K562 (cell line): ENCODE results near the gene MTCH2. TPM values are rescaled to one million over a fixed set of nuclear protein-coding genes. Genes with fewer than 3 reads are reported as not detected.

ENCODE experiments used
- ARID2 ChIP-seq: fragments of 450-650 bp; IDR thresholded peaks from 2 replicates; pipeline ENCODE4 v1.6.1; 2017; ENCODE audit warnings: antibody characterized with exemption, mild to moderate bottlenecking
- CBX8 ChIP-seq: fragments of 200-600 bp; sonication (generic); IDR thresholded peaks from 2 replicates; pipeline ENCODE4 v1.6.1; 2012; ENCODE audit warnings: borderline replicate concordance, mixed run types, low read depth, mild to moderate bottlenecking, moderate library complexity, mixed read lengths, low read length, control low read depth, inconsistent platforms; ENCODE audit not compliant: poor library complexity, severe bottlenecking; ENCODE audit errors: extremely low read depth
- CHCHD3 ChIP-seq: fragments of 250-450 bp; sonication (Bioruptor Pico); IDR thresholded peaks from 2 replicates; pipeline ENCODE4 v2.1.2; 2022; ENCODE audit warnings: mild to moderate bottlenecking
- CREB1 ChIP-seq, 2 experiments: sonication (generic) in 1 of 2; formaldehyde crosslinking in 1 of 2; IDR thresholded peaks; 2 replicates each; pipeline versions ENCODE4 v1.6.1 to v1.8.0; 2012 to 2022; ENCODE audit warnings: inconsistent platforms in 1 of 2, mild to moderate bottlenecking in 1 of 2, missing genetic modification reagents in 1 of 2, moderate library complexity in 1 of 2
- KDM2B ChIP-seq: fragments of 250-450 bp; sonication (Bioruptor Pico); IDR thresholded peaks from 2 replicates; pipeline ENCODE4 v1.8.0; 2021; ENCODE audit warnings: mild to moderate bottlenecking, moderate library complexity
- MTF1 ChIP-seq: fragments of 250-450 bp; sonication (Bioruptor Pico); IDR thresholded peaks from 2 replicates; pipeline ENCODE4 v1.9.0; 2021; ENCODE audit warnings: moderate library complexity, mild to moderate bottlenecking, inconsistent platforms, borderline replicate concordance
- MXI1 ChIP-seq: IDR thresholded peaks from 2 replicates; pipeline ENCODE4 v1.6.1; 2011; ENCODE audit warnings: low read depth, mild to moderate bottlenecking, improper control_type of control experiment, low read length
- NFYB ChIP-seq: IDR thresholded peaks from 2 replicates; pipeline ENCODE4 v1.6.1; 2011; ENCODE audit warnings: mild to moderate bottlenecking, moderate library complexity; ENCODE audit not compliant: insufficient read length; ENCODE audit errors: extremely low read depth
- POLR3G ChIP-seq: IDR thresholded peaks from 2 replicates; pipeline ENCODE4 v1.6.1; 2011; ENCODE audit not compliant: insufficient read length, insufficient replicate concordance; ENCODE audit errors: extremely low read depth
- POU5F1 ChIP-seq: fragments of 150-350 bp; IDR thresholded peaks from 2 replicates; pipeline ENCODE4 v1.6.1; 2014; ENCODE audit warnings: borderline replicate concordance, low read length, low read depth, mild to moderate bottlenecking; ENCODE audit not compliant: partially characterized antibody
- RAD51 ChIP-seq: fragments of 450-650 bp; IDR thresholded peaks from 2 replicates; pipeline ENCODE4 v1.7.1; 2016; ENCODE audit warnings: low read depth, mild to moderate bottlenecking, borderline replicate concordance
- SLC30A9 ChIP-seq: fragments of 250-450 bp; sonication (Bioruptor Pico); IDR thresholded peaks from 2 replicates; pipeline ENCODE4 v1.8.0; 2022; ENCODE audit warnings: mild to moderate bottlenecking, moderate library complexity
- SP1 ChIP-seq: sonication (generic); formaldehyde crosslinking; IDR thresholded peaks from 2 replicates; pipeline ENCODE4 v1.8.1; 2022; ENCODE audit warnings: mild to moderate bottlenecking, missing genetic modification reagents
- SRF ChIP-seq, 2 experiments: fragments of 250-450, 450-650 bp in 1 of 2; sonication (Bioruptor Pico) in 1 of 2; sonication (generic) in 1 of 2; formaldehyde crosslinking; IDR thresholded peaks; 2 replicates each; pipeline versions ENCODE4 v1.5.0 to v1.5.1; 2020 to 2022; ENCODE audit warnings: mild to moderate bottlenecking in 1 of 2, missing genetic modification reagents in 1 of 2
- SUPT5H ChIP-seq: fragments of 450-650 bp; IDR thresholded peaks from 2 replicates; pipeline ENCODE4 v1.6.1; 2016
- ZBTB17 ChIP-seq: fragments of 450-650 bp; formaldehyde crosslinking; IDR thresholded peaks from 2 replicates; pipeline ENCODE4 v1.4.0; 2020; ENCODE audit warnings: mild to moderate bottlenecking
- ZC3H8 ChIP-seq: fragments of 450-650 bp; IDR thresholded peaks from 2 replicates; pipeline ENCODE4 v1.6.1; 2017
- ZNF184 ChIP-seq: sonication (generic); formaldehyde crosslinking; IDR thresholded peaks from 2 replicates; pipeline ENCODE4 v1.5.0; 2020; ENCODE audit warnings: missing genetic modification reagents
- ZNF282 ChIP-seq: sonication (generic); formaldehyde crosslinking; IDR thresholded peaks from 2 replicates; pipeline ENCODE4 v1.8.1; 2023; ENCODE audit warnings: missing genetic modification reagents
- ZNF644 ChIP-seq: fragments of 200-800 bp; sonication (Bioruptor generic); IDR thresholded peaks from 2 replicates; pipeline ENCODE4 v1.6.1; 2016; ENCODE audit warnings: low read depth, missing genetic modification characterization, missing compliant biosample characterization
- ZNF77 ChIP-seq: fragments of 250-450 bp; sonication (Bioruptor Pico); IDR thresholded peaks from 2 replicates; pipeline ENCODE4 v1.5.0; 2020
- polyA plus RNA-seq, 8 experiments: library from polyadenylated mRNA; depleted of rRNA in 4 of 8; stranded (reverse) in 5 of 8; unstranded in 3 of 8; fragments of >200 nt; fragmentation: Nextera tagmentation in 2 of 8; fragmentation: Illumina TruSeq in 1 of 8; extraction: Ambion mirVana in 2 of 8; extraction: Trizol in 1 of 8; gene quantifications; 2 replicates each; pipeline versions ENCODE4 v1.2.1 to v1.2.3, GENCODE V29; 2011 to 2014; ENCODE audit warnings: inconsistent platforms in 1 of 8, missing spikeins in 1 of 8
- total RNA-seq, 7 experiments: library from RNA; depleted of rRNA in 6 of 7; stranded (reverse); fragments of >200 nt in 6 of 7; fragmentation: Illumina TruSeq in 2 of 7; extraction: Trizol in 2 of 7; gene quantifications; 2 replicates each; pipeline versions ENCODE4 v1.2.1 to v1.2.3, GENCODE V29; 2011 to 2021; ENCODE audit warnings: low replicate concordance in 1 of 7
- TF ChIP-seq, protein P1 (sequence below): sonication (generic); formaldehyde crosslinking; IDR thresholded peaks from 2 replicates; pipeline ENCODE4 v1.8.1; 2023; ENCODE audit warnings: missing genetic modification reagents, mild to moderate bottlenecking, borderline replicate concordance
- TF ChIP-seq, protein P2 (sequence below): sonication (generic); formaldehyde crosslinking; IDR thresholded peaks from 2 replicates; pipeline ENCODE4 v1.8.0; 2022; ENCODE audit warnings: missing genetic modification reagents, mild to moderate bottlenecking, borderline replicate concordance
- TF ChIP-seq, protein P3 (sequence below): fragments of 250-450 bp; sonication (Bioruptor Pico); IDR thresholded peaks from 2 replicates; pipeline ENCODE4 v1.8.0; 2022; ENCODE audit warnings: inconsistent platforms, mild to moderate bottlenecking, moderate library complexity, borderline replicate concordance

The MTCH2 gene
- total and polyA plus RNA-seq, 9 of the 15 experiments (the other 6 are each of a cell fraction or from before 2014, with no cell fraction given), result 95.4 to 620 (median 198) TPM

DNA sequence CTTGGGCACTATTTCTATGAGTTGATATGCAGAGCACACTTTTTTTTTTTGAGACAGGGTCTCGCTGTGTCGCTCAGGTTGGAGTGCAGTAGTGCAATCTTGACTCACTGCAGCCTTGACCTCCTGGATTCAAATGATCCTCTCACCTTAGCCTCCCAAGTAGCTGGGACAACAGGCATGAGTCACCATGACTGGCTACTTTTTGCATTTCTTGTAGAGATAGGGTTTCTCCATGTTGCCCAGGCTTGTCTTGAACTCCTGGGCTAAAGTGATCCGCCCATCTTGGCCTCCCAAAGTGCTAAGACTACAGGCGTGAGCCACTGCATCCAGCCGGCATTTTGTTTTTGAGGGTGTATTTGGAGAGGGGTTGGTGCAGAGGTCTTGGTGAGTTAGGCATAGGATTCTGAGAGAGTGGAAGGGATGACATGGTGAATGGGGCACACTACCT is 29.9 kb upstream of the MTCH2 start (continued):
- TF ChIP-seq ZNF184 (CRISPR knock-in tag), result no peak
- no peak for TF ChIP-seq ZBTB17
- TF ChIP-seq NFYB, result no peak
- TF ChIP-seq SRF (CRISPR knock-in tag; IDR thresholded peaks at IDR 0.05), result no peak
- TF ChIP-seq SUPT5H, result peak; percentile 29; the same call in 1 of the 2 replicates
- no peak for TF ChIP-seq POLR3G
- no peak for TF ChIP-seq ZNF77 (CRISPR knock-in tag)
- TF ChIP-seq ZC3H8, result no peak
- TF ChIP-seq, protein P1, sequence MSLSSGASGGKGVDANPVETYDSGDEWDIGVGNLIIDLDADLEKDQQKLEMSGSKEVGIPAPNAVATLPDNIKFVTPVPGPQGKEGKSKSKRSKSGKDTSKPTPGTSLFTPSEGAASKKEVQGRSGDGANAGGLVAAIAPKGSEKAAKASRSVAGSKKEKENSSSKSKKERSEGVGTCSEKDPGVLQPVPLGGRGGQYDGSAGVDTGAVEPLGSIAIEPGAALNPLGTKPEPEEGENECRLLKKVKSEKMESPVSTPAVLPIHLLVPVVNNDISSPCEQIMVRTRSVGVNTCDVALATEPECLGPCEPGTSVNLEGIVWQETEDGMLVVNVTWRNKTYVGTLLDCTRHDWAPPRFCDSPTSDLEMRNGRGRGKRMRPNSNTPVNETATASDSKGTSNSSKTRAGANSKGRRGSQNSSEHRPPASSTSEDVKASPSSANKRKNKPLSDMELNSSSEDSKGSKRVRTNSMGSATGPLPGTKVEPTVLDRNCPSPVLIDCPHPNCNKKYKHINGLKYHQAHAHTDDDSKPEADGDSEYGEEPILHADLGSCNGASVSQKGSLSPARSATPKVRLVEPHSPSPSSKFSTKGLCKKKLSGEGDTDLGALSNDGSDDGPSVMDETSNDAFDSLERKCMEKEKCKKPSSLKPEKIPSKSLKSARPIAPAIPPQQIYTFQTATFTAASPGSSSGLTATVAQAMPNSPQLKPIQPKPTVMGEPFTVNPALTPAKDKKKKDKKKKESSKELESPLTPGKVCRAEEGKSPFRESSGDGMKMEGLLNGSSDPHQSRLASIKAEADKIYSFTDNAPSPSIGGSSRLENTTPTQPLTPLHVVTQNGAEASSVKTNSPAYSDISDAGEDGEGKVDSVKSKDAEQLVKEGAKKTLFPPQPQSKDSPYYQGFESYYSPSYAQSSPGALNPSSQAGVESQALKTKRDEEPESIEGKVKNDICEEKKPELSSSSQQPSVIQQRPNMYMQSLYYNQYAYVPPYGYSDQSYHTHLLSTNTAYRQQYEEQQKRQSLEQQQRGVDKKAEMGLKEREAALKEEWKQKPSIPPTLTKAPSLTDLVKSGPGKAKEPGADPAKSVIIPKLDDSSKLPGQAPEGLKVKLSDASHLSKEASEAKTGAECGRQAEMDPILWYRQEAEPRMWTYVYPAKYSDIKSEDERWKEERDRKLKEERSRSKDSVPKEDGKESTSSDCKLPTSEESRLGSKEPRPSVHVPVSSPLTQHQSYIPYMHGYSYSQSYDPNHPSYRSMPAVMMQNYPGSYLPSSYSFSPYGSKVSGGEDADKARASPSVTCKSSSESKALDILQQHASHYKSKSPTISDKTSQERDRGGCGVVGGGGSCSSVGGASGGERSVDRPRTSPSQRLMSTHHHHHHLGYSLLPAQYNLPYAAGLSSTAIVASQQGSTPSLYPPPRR, result no peak
- no peak for TF ChIP-seq POU5F1
- no peak for TF ChIP-seq SLC30A9 (CRISPR knock-in tag)
- no peak for TF ChIP-seq CHCHD3 (CRISPR knock-in tag)
- TF ChIP-seq CREB1 (IDR thresholded peaks at IDR 0.05), result no peak
- no peak for TF ChIP-seq CREB1 (CRISPR knock-in tag; IDR thresholded peaks at IDR 0.05)
- no peak for TF ChIP-seq RAD51
- TF ChIP-seq, protein P2, sequence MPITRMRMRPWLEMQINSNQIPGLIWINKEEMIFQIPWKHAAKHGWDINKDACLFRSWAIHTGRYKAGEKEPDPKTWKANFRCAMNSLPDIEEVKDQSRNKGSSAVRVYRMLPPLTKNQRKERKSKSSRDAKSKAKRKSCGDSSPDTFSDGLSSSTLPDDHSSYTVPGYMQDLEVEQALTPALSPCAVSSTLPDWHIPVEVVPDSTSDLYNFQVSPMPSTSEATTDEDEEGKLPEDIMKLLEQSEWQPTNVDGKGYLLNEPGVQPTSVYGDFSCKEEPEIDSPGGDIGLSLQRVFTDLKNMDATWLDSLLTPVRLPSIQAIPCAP, result no peak
- no peak for TF ChIP-seq MXI1
- TF ChIP-seq CBX8, result no peak
- TF ChIP-seq ZNF644 (tag), result peak; percentile 67; the same call in 1 of the 2 replicates
- no peak for TF ChIP-seq MTF1 (CRISPR knock-in tag)
- no peak for TF ChIP-seq SP1 (CRISPR knock-in tag)
- TF ChIP-seq ZNF282 (CRISPR knock-in tag), result no peak
- TF ChIP-seq, protein P3, sequence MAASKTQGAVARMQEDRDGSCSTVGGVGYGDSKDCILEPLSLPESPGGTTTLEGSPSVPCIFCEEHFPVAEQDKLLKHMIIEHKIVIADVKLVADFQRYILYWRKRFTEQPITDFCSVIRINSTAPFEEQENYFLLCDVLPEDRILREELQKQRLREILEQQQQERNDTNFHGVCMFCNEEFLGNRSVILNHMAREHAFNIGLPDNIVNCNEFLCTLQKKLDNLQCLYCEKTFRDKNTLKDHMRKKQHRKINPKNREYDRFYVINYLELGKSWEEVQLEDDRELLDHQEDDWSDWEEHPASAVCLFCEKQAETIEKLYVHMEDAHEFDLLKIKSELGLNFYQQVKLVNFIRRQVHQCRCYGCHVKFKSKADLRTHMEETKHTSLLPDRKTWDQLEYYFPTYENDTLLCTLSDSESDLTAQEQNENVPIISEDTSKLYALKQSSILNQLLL (CRISPR knock-in tag), result no peak
- no peak for TF ChIP-seq ARID2
- TF ChIP-seq KDM2B (CRISPR knock-in tag), result no peak
